HG02973 (cell line): ENCODE measurements around the gene CHST11.
"Not testable (repeated sequence)": the region's sequence is repeated elsewhere in the genome, so short reads cannot be mapped to it uniquely, and the experiment has no call there.

Source experiments
- ATAC-seq: cut with Tn5 transposase; IDR thresholded peaks from one replicate; pipeline ENCODE4 v1.9.1; 2021; ENCODE audit warnings: moderate library complexity; ENCODE audit not compliant: unreplicated experiment

Gene CHST11

GRCh38 chr12:104555648-104556047 is 98.9 kb downstream of the CHST11 start:
- ATAC-seq: no peak

GRCh38 chr12:104557488-104558195 is 100.9 kb downstream of the CHST11 start:
- ATAC-seq: no peak

DNA sequence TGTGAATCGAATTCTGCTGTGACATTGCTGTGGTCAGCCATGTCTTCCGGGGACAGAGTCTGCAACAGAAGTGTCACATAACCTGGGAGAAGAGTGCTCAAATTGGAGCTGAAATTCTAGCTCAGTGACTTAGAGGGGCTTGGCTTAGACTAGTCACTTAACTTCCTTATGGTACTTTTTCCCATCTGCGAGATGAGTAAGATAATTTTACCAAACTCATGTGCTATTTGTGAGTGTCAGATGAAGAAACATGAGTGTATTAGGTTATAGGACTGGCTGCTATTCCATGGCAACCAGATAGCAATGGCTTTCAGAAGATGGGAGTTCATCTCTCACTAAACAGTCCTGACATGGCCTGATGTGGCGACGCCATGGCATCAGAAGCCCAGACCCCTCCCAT is 104.1 kb downstream of the CHST11 start:
- no peak for ATAC-seq

DNA sequence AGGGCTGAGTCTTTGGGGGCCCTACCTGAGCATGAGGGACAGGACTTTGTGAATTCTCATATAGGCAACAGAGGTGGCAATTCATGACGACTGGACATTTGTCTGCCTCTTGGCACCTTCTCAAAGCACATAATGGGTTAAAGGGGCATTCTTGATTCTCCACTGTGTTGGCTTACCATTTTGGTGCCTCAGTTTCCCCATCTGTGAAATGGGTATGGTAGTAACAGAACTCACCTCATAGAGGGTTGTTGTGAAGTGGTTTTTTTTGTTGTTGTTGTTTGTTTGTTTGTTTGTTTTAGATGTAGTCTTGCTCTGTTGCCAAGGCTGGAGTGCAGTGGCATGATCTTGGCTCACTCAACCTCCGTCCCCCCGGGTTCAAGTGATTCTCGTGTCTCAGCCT is 106.0 kb downstream of the CHST11 start:
- ATAC-seq: no peak

GRCh38 chr12:104564662-104565061 is 107.9 kb downstream of the CHST11 start:
- ATAC-seq: not testable (repeated sequence)

DNA sequence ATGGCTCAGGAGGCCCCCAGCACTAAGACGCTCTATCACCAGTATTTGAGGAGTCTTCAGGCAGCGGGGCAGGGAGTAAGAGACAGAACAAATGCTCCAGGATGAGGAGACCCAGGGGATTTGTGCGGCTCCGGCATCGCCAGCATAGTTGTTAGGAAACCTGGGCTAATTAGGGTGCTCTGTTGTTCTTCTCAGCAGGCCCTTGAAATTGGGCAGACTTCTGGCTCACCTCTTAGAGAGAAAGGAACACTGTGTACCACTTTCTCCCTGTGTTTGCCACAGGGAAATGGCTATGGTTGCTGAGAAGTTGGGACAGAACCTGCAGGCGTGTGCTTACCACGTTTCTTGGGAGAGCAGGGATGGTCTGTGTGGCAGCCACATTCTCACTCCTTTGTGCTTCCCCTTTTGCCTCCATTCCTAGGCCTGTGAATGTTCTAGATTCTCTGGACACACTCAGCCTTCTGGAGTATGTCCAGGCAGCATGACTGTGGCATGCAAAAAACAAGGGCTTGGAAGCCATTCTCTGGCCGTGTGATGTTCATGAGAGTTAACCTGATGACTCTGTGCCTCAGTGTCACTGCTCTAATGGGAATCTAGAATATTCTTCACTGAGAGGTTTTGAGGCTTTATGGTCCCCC is 109.0 kb downstream of the CHST11 start:
- ATAC-seq: no peak

GRCh38 chr12:104566244-104566993 is 109.7 kb downstream of the CHST11 start:
- no peak for ATAC-seq

- no peak for ATAC-seq
Observed at GRCh38 chr12:104567832-104568486, 111.2 kb downstream of the CHST11 start.

DNA sequence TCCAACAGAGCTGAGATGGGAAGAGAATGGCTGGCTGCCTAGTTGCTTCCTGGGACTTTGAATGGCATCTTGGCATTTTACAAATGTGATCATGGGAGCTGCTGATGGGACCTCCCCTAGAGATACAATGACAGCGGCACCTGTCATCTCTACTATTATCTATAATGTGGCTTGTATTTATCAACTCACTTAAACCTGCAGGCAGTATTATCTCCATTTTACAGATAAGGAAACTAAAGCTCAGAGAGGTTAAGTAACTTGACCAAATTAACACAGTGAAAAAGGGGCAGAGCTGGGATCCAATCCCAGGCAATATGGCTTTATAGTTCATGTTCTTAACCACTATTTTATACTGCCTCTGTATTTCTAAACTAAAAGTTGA is 111.7 kb downstream of the CHST11 start:
- no peak for ATAC-seq

DNA sequence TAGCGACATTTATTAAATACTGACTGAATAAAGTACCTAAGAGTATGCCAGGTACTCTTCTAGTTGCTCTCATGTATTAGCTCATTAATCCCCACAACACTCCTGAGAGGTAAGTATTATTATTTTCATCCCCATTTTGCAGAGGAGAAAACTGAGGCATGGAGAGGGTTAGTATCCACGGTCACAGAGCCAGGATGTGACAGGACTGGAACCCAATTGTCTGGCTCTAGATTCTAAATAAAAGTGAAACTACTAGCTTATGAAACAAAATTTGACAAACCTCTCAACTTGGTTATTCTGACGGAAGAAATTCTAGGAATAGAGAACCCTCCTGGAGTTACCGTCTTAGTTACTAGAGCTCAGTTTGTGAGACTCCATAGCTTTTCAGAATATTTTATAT is 112.2 kb downstream of the CHST11 start:
- no peak for ATAC-seq

DNA sequence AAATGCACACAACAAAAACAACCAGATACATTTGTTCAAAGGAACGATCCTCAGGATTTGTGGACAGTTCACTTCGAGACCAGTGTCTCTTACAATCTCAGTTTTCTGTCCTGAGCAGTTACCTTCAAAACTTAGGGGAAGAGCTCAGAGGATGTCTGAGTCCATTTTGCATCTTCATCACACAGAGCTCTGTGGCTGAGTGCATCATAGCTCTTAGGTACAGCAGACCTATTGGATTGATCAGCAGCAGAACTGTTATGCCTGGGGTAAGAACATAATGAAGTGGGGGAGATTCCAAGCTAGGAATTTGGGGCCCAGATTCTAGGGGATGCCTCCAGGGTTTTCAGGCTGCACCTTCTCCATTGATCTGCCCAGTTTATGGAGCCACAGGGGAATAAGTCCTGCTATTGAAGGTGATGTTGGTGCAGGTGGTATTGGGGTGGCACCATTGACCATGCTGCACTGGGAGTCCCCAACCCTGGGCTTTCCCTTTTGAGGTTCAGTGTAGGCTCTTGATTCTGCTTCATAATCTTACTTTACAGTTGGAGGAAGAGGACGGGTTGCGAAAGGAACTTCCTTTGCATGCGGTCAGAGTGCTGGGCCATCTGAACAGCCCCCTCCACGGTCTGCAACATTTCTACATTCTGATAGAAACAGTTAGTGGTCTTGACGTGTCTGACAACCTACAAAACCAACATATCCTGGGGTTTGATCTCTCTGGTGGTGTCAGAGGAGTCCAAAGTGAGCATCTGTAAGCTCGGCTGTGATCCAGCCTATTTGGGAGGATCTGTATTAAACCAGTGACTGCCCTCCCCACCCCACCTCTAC is 112.8 kb downstream of the CHST11 start:
- ATAC-seq: peak; percentile 58

DNA sequence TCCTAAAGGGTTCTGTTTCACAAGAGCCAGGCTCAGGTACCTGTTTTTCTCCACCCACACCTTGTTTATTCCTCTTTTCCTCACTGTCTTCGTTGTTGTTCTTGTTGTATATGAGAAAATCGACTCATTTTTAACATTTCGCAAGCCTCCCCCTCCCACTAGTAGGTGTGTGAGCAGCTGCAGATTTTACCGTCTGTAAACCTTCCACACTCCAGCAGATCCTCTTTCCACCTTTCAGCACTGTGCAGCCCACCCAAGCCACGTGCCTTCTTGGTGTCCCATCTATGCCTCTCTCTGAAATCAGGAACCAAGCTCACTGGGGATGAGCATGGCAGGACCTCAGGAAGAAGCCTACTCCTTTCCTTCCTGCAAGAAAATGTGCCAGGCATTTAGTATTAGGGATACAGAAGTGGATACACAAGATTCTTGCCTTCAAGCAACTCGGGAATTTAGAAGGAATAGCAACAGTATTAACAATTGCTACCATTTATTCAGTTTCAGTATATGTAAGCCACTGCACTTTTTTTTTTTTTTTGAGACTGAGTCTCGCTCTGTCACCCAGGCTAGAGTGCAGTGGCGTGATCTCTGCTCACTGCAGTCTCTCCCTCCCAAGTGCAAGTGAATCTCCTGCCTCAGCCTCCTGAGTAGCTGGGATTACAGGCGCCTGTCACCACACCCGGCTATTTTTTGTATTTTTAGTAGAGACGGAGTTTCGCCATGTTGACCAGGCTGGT is 113.6 kb downstream of the CHST11 start:
- peak; percentile 12 for ATAC-seq

GRCh38 chr12:104571328-104571727 is 114.6 kb downstream of the CHST11 start:
- ATAC-seq: peak; percentile 36

DNA sequence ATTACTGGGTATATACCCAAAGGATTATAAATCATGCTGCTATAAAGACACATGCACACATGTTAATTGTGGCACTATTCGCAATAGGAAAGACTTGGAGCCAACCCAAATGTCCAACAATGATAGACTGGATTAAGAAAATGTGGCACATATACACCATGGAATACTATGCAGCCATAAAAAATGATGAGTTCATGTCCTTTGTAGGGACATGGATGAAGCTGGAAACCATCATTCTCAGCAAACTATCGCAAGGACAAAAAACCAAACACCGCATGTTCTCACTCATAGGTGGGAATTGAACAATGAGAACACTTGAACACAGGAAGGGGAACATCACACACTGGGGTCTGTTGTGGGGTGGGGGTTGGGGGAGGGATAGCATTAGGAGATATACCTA is 117.6 kb downstream of the CHST11 start:
- ATAC-seq: not testable (repeated sequence)

DNA sequence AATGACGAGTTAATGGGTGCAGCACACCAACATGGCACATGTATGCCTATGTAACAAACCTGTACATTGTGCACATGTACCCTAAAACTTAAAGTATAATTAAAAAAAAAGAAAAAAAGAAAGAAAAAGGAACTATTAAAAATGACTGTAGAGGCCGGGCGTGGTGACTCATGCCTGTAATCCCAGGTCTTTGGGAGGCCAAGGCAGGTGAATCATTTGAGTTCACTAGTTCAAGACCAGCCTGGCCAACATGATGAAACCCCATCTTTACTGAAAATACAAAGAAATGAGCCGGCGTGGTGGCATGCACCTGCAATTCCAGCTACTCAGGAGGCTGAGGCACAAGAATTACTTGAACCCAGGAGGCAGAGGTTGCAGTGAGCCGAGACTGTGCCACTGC is 118.0 kb downstream of the CHST11 start:
- not testable (repeated sequence) for ATAC-seq

GRCh38 chr12:104575442-104576186 is 118.9 kb downstream of the CHST11 start:
- ATAC-seq: no peak

GRCh38 chr12:104576187-104576778 is 119.5 kb downstream of the CHST11 start:
- no peak for ATAC-seq

DNA sequence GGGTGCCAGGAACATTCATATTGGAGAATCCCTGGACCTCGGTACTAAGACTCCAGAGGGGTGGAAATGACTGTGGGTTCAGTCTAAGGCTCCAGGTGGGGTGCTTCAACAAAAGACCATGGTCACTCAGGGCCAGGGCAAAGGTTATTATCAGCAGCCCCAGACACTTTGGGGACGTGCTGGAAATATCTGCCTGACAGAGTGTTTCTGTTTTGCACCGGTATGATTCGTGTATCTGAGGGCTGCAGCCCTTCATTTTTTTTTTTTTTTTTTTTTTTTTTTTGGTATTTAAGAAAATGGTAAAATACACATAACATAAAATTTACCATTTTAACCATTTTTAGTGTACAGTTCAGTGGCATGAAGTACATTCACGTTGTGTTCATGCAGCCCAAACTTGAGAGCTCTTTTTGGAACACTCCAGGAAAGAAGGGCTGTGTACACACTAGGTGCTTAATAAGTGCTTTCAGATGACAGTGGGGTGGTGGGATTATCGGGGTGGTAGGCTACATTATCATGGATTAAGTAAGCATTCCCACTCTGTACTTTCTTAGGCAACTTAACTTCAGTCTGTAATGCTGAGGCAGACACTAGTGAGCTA is 120.3 kb downstream of the CHST11 start:
- no peak for ATAC-seq
